ENCODE measurements around the gene E2F3. TPM values are rescaled to one million over a fixed set of nuclear protein-coding genes. Genes with fewer than 3 reads are reported as not detected.

The E2F3 gene
- total and polyA plus RNA-seq, 8 donors, result 0.51 to 4.4 (median 1.2) TPM

- Histone ChIP-seq H3K27me3 (no peaks in the 10 kb centered on the region), H3K36me3 (no peaks in the 10 kb centered on the region), H3K4me1 (peaks cover 0 to 6% (median 0%) of the 10 kb centered on the region in 3 donors), H3K27ac (no peak overlapping the region), H3K4me3 (no peak overlapping the region), H3K9me3 (no peaks in the 10 kb centered on the region)
- DNase-seq (no peak), FAIRE-seq (no peak), ATAC-seq (peak in 3 of 4 donors; percentile 29 to 64 (median 53))
- TF ChIP-seq CTCF (IDR thresholded peaks at IDR 0.05), result no peak
- WGBS, 2 donors, result 64 to 73% methylated on average over 2 of the region's 2 CpGs
- intact Hi-C loops (cut with DNase I), result no loop called here
Observed at GRCh38 chr6:20542927-20543602, 141.4 kb downstream of the E2F3 start.

Other genes with a start within 250 kb of the E2F3 start
- gene MBOAT1, start 189.4 kb upstream of the E2F3 start, total RNA-seq, result 10 to 100 TPM in 1 of 6 donors, 1 to 10 TPM in 5; 3.1 to 21.3 (median 4.6) TPM
- gene MBOAT1, start 189.4 kb upstream of the E2F3 start, polyA plus RNA-seq, result 1 to 10 TPM; 2.7 to 5.5 TPM
- 10 to 100 TPM in 2 of 6 donors, 1 to 10 TPM in 4; 6.7 to 11.7 (median 8.8) TPM for gene CDKAL1, start 132.6 kb downstream of the E2F3 start, total RNA-seq
- 1 to 10 TPM; 3.3 TPM for gene CDKAL1, start 132.6 kb downstream of the E2F3 start, polyA plus RNA-seq

All from pancreas (tissue), 10 donors.